ENCODE results near the gene BTBD6.

GRCh38 chr14:105201156-105201924 lies 47.0 kb upstream of the BTBD6 start:
- TF ChIP-seq SIX5 (IDR thresholded peaks at IDR 0.05; ENCODE audit: low read depth, low read length), result no peak
- TF ChIP-seq, protein P1, sequence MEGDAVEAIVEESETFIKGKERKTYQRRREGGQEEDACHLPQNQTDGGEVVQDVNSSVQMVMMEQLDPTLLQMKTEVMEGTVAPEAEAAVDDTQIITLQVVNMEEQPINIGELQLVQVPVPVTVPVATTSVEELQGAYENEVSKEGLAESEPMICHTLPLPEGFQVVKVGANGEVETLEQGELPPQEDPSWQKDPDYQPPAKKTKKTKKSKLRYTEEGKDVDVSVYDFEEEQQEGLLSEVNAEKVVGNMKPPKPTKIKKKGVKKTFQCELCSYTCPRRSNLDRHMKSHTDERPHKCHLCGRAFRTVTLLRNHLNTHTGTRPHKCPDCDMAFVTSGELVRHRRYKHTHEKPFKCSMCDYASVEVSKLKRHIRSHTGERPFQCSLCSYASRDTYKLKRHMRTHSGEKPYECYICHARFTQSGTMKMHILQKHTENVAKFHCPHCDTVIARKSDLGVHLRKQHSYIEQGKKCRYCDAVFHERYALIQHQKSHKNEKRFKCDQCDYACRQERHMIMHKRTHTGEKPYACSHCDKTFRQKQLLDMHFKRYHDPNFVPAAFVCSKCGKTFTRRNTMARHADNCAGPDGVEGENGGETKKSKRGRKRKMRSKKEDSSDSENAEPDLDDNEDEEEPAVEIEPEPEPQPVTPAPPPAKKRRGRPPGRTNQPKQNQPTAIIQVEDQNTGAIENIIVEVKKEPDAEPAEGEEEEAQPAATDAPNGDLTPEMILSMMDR (IDR thresholded peaks at IDR 0.05; ENCODE audit: control extremely low read depth in 1 of 3, insufficient read depth in 1 of 3, low read depth in 1 of 3, low read length in 3 of 3), result peak in 2 of 3 experiments; percentile 29 to 48; a peak in 2 of 4 replicates
- TF ChIP-seq CBX5 (IDR thresholded peaks at IDR 0.05; ENCODE audit: low read depth, low read length), result no peak

All from H1 (cell line).